Measurements from ENCODE around the gene NSUN7.

DNA sequence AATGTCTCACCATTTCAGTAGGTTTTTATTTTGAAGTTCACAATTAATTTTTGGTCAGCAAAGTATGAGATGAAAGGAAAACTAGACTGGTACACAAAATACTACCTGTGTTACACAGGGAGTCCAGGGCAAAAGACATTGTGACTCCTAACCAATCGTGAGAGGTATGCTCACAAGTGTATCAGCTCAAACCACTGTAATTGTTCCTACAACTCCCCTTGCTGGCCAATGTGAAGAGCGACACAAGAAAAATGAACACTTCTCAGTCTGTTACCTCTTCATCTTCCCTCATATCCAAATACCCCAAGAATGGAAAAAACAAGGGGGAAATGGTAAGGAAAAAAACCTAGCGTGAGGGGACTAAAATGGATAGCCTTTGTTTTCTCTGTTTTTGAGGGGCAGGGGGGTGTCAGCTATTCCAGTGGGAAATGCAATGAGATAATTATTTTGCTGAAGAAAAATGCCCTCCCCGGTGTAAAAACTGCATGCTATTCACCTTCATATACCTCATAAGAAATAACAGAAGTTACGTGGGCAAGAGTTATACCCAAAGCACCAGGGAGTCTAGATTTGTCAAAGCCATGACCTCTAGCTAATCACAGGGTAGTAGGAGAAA, 30.6 kb upstream of the NSUN7 start:
- TF ChIP-seq, protein P1, sequence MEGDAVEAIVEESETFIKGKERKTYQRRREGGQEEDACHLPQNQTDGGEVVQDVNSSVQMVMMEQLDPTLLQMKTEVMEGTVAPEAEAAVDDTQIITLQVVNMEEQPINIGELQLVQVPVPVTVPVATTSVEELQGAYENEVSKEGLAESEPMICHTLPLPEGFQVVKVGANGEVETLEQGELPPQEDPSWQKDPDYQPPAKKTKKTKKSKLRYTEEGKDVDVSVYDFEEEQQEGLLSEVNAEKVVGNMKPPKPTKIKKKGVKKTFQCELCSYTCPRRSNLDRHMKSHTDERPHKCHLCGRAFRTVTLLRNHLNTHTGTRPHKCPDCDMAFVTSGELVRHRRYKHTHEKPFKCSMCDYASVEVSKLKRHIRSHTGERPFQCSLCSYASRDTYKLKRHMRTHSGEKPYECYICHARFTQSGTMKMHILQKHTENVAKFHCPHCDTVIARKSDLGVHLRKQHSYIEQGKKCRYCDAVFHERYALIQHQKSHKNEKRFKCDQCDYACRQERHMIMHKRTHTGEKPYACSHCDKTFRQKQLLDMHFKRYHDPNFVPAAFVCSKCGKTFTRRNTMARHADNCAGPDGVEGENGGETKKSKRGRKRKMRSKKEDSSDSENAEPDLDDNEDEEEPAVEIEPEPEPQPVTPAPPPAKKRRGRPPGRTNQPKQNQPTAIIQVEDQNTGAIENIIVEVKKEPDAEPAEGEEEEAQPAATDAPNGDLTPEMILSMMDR (IDR thresholded peaks at IDR 0.05 in 2 of 3, conservative IDR thresholded peaks at IDR 0.05 in 1 of 3; ENCODE audit: insufficient read depth in 2 of 3, low read depth in 1 of 3, low read length in 3 of 3) = peak; percentile 40 to 62 (median 53); a peak in 5 of 6 replicates
- no peak for TF ChIP-seq ZFP36 (IDR thresholded peaks at IDR 0.05; ENCODE audit: low read depth, low read length, partially characterized antibody)
- TF ChIP-seq ZNF408 (CRISPR knock-in tag; IDR thresholded peaks at IDR 0.05; ENCODE audit: low read depth) = no peak
- no peak for TF ChIP-seq STAT5B (CRISPR knock-in tag; IDR thresholded peaks at IDR 0.05)
- no peak for TF ChIP-seq RBM17 (IDR thresholded peaks at IDR 0.05; ENCODE audit: borderline replicate concordance, low read depth, low read length)
- no peak for TF ChIP-seq GABPA (tag; conservative IDR thresholded peaks at IDR 0.05; ENCODE audit: low read depth)
- TF ChIP-seq TAF1 (IDR thresholded peaks at IDR 0.05; ENCODE audit: control insufficient read depth, extremely low read depth, insufficient read depth, low read length, severe bottlenecking) = no peak
- no peak for TF ChIP-seq EZH2 (IDR thresholded peaks at IDR 0.05; ENCODE audit: borderline replicate concordance, low read depth, low read length)

All from K562 (cell line).